ENCODE results near the gene RALGDS.
"Not testable (repeated sequence)": the region's sequence is repeated elsewhere in the genome, so short reads cannot be mapped to it uniquely, and the experiment has no call there.

The RALGDS gene

GRCh38 chr9:133121198-133121914 lies at the start of gene RALGDS:
TSS of gene RALGDS (minus strand) at chr9:133121240. CDS start at chr9:133121154, 86 bp downstream.
- DNase-seq (ENCODE audit: low spot score) = peak; percentile 90

DNA sequence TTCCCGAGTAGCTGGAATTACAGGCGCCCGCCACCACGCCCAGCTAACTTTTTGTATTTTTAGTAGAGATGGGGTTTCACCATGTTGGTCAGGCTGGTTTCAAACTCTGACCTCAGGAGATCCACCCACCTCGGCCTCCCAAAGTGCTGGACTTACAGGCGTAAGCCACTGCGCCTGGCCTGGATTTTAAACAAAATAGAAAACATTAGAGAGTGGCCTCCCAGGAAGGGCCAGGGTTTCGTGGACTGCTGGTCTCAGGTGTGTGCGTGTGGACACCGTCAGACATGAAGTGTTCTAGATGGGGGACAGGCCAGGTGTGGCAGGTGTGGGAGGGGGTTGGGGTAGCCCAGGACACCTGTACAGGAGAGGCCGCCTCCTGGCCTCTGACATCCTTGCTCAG lies 49.7 kb upstream of the RALGDS start:
- no peak for DNase-seq (ENCODE audit: low spot score)

DNA sequence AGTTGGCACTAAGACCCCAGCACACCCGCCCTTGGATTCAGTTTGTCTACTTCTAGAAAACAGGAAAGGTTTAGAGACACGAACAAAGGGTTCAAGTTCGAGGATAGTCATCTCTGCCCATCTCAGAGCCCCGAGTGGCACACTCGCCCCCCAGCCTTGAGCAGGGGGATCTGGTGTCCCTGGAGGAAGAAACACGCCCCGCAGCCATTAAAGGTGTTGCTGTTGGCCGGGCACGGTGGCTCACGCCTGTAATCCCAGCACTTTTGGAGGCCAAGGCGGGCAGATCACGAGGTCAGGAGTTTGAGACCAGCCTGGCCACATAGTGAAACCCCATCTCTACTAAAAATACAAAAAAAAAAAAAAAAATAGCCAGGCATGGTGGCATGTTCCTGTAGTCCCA lies 48.6 kb upstream of the RALGDS start:
- DNase-seq (ENCODE audit: low spot score) = not testable (repeated sequence)

DNA sequence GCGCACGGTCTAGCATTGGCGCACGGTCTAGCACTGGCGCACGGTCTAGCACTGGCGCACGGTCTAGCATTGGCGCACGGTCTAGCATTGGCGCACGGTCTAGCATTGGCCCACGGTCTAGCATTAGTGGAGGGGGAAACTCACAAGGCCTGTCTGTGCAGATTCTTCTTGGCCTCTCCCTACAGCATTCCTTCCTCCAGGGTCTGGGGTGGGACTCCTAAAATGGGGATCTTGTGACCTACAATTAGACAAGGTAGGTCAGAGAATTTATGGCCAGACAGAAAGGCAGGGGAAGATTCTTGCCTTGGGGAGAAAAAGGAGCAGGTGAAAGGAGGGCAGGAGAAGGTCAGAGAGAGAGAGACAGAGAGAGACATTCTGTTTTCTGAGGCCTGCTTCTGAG lies 48.1 kb upstream of the RALGDS start:
- DNase-seq (ENCODE audit: low spot score) = no peak

- no peak for DNase-seq (ENCODE audit: low spot score)
Observed at GRCh38 chr9:133168432-133168831, 47.4 kb upstream of the RALGDS start.

- DNase-seq (ENCODE audit: low spot score) = no peak
Observed at GRCh38 chr9:133167769-133168168, 46.7 kb upstream of the RALGDS start.

DNA sequence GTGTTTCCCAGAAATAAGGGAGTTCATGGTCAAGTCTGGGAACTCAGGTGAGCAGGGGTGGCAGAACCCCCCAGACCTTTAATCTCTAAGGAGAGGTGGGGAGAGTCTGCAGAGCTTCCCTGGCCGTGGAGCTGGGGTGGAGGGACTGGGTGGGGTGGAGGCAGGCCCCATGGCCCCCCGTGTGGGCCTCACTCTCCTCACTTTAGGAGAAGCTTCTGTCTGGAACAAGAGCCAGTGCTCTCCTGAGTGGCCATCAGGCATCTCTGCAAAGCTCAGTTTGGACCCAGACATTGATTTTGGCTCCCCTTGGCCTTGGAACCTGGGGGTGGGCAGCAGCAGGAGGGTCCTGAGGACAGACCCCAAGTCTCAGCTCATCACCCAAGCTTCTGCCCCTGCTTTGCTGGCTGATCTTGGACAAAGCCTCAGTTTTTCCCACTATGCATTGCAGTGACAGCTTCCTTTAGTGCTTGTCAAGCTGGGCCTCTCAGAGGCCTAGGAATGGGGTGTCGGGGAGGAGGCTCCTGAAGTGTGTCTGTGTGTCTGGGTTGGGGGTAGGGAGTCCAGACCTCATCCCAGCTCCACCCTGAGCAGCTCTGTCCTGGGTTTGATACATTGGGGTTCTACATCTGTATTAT lies 46.2 kb upstream of the RALGDS start:
- DNase-seq (ENCODE audit: low spot score) = no peak

DNA sequence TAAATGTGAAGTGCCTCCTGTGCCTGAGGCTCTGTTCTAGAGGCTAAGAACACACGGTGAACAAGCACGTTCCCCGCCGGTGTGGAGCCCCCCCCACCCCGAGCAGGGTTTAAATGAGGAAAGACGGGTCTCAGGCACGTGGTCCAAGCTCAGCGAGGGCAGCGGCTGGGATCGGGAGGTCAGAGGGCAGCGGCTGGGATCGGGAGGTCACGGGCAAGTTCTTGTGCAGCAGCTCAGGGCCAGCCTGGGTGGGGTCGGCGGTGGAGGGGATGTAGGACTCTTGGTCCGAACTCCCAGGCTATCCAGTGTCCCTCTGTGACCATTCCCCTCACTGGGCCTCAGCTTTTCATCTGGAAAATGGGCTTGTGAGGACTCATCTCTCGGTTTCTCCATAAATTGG lies 45.4 kb upstream of the RALGDS start:
- DNase-seq (ENCODE audit: low spot score) = no peak

DNA sequence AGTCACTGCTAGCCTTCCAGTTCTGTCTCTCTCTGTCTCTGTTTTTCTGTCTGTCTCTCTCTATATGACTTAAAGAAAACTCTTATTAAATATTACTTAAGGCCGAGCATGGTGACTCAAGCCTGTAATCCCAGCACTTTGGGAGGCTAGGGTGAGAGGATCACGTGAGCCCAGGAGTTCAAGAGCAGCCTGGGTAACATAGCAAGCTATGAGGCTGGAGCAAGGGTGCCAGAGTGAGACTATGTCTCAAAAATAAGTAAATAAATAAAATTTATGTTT lies 44.4 kb upstream of the RALGDS start:
- DNase-seq (ENCODE audit: low spot score) = no peak

GRCh38 chr9:133164191-133164590 lies 43.2 kb upstream of the RALGDS start:
- no peak for DNase-seq (ENCODE audit: low spot score)

DNA sequence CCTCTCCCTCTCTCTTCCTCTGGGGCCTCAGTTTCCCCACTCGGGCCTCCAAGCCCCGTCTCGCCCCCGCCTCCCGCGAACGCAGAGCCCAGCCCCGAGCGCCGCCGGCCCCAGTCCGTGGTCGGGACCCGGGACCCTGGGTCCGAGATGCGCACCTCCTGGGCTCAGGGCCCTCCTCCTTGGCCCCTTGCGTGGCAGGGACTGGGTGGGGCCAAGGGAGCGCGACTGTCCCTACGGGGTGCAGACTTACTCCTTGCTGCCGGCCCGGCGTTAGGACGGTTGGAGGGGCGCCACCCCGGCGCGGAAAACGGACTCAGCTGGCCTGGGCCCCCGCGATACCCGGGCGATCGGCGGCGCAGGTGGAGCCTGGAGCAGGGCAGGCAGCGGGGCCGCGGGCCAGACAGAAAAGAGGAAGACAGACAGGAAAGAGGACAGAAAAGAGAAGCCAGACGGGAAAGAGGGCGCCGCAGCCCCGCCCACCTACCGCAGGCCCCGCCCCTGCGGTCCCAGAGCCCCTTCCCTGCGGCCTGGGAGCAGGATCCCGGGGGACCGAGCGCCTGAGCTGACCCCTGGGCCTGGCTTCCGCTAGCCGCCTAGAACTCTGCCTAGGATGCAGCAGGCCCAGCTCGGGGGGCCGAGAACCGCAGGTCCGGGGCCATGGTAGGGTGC lies 42.6 kb upstream of the RALGDS start, which contains the start of gene GBGT1:
Gene GBGT1, minus strand, starts transcription at position 411 of the 669 bp plus-strand sequence. CDS start 1,502 bp downstream, outside the sequence.
- no peak for DNase-seq (ENCODE audit: low spot score)

GRCh38 chr9:133162861-133163503 lies 41.9 kb upstream of the RALGDS start:
- no peak for DNase-seq (ENCODE audit: low spot score)

DNA sequence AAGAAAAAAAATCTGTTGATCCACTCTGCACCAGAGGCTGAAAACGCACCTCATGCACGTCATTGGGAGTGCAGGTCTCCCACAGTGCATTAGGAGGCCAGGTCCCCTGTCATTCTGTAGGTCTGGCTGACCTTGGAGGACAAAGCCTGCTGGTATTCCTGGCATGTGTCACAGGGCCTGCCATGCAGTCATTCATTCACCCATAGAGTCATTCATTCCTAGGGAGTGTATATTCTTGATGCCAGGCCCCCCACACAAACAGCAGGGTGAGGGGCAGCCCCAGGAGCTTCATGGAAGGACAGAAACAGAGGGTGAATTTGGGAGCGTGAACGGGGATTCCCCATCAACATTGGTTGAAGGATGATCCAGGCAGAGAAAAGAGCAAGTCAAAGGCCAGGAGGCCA lies 40.5 kb upstream of the RALGDS start:
- DNase-seq (ENCODE audit: low spot score) = no peak

- DNase-seq (ENCODE audit: low spot score) = peak; percentile 59
Observed at GRCh38 chr9:133160742-133161546, 39.9 kb upstream of the RALGDS start.

DNA sequence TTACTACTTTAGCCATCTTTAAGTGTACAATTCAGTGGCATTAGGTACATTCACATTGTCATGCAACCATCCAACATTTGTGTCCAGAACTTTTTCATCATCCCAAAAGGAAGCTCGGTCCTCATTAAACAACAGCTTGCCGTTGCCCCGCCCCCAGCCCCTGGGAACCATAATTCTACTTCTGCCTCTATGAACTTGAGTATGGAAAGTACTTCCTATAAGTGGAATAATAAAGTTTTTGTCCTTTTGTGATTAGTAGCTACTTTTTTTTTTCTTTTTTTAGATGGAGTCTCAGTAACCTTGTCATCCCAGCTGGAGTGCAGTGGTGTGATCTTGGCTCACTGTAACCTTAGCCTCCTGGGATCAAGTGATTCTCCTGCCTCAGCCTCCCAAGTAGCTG lies 37.7 kb upstream of the RALGDS start:
- no peak for DNase-seq (ENCODE audit: low spot score)

DNA sequence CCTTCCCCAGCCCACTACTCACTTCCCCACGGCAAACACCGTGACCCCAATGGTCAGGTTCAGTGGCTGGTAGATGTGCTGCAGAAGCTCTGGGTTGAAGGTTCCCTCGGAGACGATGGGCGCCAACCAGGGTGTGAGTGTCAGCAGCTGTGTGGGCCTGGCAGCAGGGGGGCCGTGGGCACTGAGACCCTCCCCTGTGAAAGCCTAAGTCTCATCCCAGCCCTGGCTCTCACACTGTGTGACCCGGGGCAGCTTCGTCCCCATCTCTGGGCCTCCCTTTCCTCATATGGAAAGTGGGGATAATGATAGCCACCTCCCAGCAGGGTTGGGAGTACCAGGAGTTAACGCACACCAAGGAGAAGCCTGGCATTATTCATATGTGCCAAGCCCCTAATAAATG lies 34.1 kb upstream of the RALGDS start:
- DNase-seq (ENCODE audit: low spot score) = no peak

DNA sequence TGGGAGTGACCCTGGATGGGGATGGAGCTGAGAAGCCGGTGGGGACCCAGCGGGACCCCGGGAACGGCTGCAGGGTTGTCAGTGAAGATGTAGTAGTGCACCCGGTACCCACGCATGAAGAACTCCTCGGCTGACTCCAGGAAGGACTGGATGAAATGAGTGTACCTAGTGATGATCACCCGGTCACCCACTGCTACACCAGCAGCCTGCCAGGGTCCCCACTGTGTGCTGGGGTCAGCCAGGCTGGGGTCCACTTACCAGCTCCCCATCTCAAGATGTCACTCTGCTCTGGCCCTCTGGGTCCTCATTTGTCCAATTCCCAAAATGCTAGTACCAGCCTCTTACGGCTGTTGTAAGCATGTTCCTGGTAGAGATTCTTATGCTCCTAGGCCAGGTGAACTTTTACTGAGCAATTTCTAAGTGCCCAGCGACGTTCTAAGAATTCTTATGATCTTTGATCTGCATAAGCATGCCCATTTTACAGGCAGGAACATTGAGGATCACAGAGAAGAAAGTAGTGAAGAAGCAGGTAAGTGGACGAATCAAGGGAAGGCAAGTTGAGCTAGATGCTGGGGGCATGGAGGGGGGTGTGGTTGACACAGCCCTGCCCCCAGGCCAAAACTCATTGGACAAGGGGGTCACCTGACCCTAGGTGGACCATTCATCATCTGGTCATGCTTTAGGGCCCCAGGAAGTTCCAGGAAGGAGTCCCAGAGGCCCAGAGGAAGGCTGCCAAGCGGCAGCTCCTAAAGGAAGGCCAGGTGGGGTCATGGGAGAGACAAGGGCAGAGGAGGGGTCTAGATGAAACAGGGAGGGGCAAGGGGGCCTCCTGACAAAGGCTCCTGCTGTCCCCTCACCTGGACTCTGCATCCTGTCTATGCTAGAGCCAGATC lies 33.3 kb upstream of the RALGDS start:
- DNase-seq (ENCODE audit: low spot score) = no peak

DNA sequence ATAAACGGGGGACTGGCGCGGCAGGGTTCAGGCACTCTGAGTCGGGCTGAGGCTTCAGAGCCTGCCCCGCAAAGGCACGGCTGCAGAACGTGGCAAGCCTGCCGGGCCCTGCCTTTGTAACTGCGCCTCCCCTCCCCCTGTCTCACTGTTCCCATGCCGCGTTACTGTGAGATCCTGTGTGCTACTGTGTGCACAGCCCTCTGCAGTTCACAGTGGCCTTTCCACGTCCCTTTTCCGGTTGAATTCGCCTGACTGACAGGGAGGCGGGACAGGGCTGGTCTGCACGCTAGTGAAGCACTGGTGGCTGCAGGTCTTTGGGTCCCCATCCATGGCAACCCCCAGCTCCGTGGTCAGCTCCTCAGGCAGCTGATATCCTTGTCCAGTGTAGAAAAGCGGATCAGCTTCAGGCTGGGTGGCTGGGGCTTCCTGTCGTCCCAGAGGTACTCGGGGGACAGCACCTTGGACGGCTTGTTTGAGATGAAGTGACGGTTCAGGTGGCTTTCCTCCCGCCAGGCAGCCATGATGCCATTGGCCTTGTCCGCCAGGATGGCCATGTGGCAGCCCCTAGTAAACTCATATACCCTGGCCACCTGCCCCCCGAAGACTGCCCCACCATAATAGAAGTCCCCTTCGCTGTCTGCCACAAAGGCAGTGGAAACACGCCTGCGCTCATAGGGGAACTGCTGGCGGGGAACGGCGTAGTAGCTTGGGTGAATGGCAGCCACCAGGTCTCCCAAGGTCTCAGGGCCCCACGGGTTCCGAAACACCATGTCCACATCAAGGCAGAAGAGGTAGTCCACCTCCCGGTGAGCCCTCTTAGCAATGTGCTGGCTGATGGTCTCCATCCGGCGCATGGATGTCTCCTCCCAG lies 32.4 kb upstream of the RALGDS start:
- no peak for DNase-seq (ENCODE audit: low spot score)

- DNase-seq (ENCODE audit: low spot score) = no peak
Observed at GRCh38 chr9:133151601-133152525, 30.8 kb upstream of the RALGDS start.

Measured in CD4-positive, alpha-beta T cell treated with Interleukin-2 at 100 ng/mL for 4 hours (primary cell).